OCI-LY1 (cell line): Measurements from ENCODE around the gene VPS72.

Source experiments
- EZH2 ChIP-seq: fragments of 200-600 bp; sonication (generic), shearing (Covaris generic); IDR thresholded peaks from 2 replicates; pipeline ENCODE4 v1.8.0; 2017; ENCODE audit warnings: borderline replicate concordance, mixed run types, mild to moderate bottlenecking, antibody characterized with exemption, low read length, moderate library complexity, mixed read lengths
- TF ChIP-seq, protein P1 (sequence below): fragments of 200-600 bp; sonication (generic), shearing (Covaris generic); IDR thresholded peaks from 2 replicates; pipeline ENCODE4 v1.5.1; 2017; ENCODE audit warnings: mild to moderate bottlenecking, antibody characterized with exemption, low read length, moderate library complexity, mixed read lengths

DNA sequence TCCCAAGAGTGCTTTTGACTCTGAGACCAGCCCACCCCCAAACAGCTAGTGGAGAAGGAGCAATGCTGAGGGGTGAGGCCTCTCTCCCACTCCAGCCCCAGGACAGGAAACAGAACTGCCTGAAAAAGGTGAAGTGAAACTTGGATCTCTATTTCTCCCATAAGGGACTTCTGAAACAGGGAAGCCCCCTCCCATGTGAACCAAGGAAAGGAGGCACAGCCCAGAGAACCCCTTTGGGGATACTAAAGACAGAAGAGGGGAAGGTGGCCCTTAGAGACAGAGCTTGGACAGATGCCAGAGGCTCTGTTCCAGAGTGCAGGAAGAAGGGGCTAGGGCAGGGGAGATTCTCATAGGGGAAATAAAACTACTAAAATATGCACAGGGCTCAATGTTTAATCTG lies 30.6 kb downstream of the VPS72 start:
- TF ChIP-seq, protein P1, sequence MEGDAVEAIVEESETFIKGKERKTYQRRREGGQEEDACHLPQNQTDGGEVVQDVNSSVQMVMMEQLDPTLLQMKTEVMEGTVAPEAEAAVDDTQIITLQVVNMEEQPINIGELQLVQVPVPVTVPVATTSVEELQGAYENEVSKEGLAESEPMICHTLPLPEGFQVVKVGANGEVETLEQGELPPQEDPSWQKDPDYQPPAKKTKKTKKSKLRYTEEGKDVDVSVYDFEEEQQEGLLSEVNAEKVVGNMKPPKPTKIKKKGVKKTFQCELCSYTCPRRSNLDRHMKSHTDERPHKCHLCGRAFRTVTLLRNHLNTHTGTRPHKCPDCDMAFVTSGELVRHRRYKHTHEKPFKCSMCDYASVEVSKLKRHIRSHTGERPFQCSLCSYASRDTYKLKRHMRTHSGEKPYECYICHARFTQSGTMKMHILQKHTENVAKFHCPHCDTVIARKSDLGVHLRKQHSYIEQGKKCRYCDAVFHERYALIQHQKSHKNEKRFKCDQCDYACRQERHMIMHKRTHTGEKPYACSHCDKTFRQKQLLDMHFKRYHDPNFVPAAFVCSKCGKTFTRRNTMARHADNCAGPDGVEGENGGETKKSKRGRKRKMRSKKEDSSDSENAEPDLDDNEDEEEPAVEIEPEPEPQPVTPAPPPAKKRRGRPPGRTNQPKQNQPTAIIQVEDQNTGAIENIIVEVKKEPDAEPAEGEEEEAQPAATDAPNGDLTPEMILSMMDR = no peak
- TF ChIP-seq EZH2 = no peak
